Spinal cord (tissue), 10 donors: Measurements from ENCODE around the gene ART3. TPM values are rescaled to one million over a fixed set of nuclear protein-coding genes. Genes with fewer than 3 reads are reported as not detected.

Experiments
- DNase-seq, 6 donors: peaks; one replicate each; pipeline versions ENCODE4 v3.0.0 to v3.0.0-alpha.2; 2013 to 2015; ENCODE audit warnings: low spot score in 6 of 6, low read depth in 4 of 6
- H3K27ac ChIP-seq: one replicate; pipeline ENCODE4 v1.5.1; 2013; ENCODE audit warnings: low read depth, low read length, control low read depth
- H3K27me3 ChIP-seq: one replicate; pipeline ENCODE4 v1.6.1; 2013; ENCODE audit warnings: low read length; ENCODE audit not compliant: control insufficient read depth, insufficient read depth
- H3K36me3 ChIP-seq: one replicate; pipeline ENCODE4 v1.6.1; 2013; ENCODE audit warnings: low read length; ENCODE audit not compliant: control insufficient read depth, insufficient read depth
- H3K4me1 ChIP-seq: one replicate; pipeline ENCODE4 v1.6.1; 2013; ENCODE audit warnings: low read length; ENCODE audit not compliant: control insufficient read depth, insufficient read depth
- H3K4me3 ChIP-seq: one replicate; pipeline ENCODE4 v1.5.1; 2013; ENCODE audit warnings: low read depth, low read length, control low read depth
- H3K9me3 ChIP-seq: one replicate; pipeline ENCODE4 v1.6.1; 2013; ENCODE audit warnings: low read length; ENCODE audit not compliant: control insufficient read depth, insufficient read depth
- WGBS: methylation state at CpG from one replicate; pipeline ENCODE4 v1.1.5; 2013; ENCODE audit warnings: missing lambda C conversion rate; ENCODE audit not compliant: insufficient coverage; 5-methylcytosine and 5-hydroxymethylcytosine counted together
- polyA plus RNA-seq, 2 donors: library from polyadenylated mRNA; unstranded; fragments of 120-200 nt; gene quantifications; one replicate each; pipeline ENCODE4 v1.2.1, GENCODE V29; 2013; ENCODE audit not compliant: insufficient read length in 2 of 2
- total RNA-seq, 2 donors: library from RNA; depleted of rRNA in 1 of 2; stranded (reverse); fragments of 120-200 nt in 1 of 2; fragments of >200 nt in 1 of 2; gene quantifications; one replicate each; pipeline versions ENCODE4 v1.2.3 to v1.2.4, GENCODE V29; 2013 to 2014
- donor health status: healthy.

The ART3 gene
- total and polyA plus RNA-seq, 4 donors, result 4.0 to 7.6 (median 4.2) TPM

GRCh38 chr4:76120199-76120598, 45.7 kb downstream of the ART3 start:
- H3K27ac ChIP-seq, result no peak overlapping the region

GRCh38 chr4:76125816-76126215, 51.3 kb downstream of the ART3 start:
- Histone ChIP-seq H3K4me3 (no peak overlapping the region), H3K4me1 (no peaks in the 10 kb centered on the region), H3K27me3 (no peaks in the 10 kb centered on the region), H3K27ac (no peak overlapping the region), H3K9me3 (no peaks in the 10 kb centered on the region), H3K36me3 (peaks cover 21% of the 10 kb centered on the region)
- DNase-seq, result no peak

More at GRCh38 chr4:76120199-76120598, 45.7 kb downstream of the ART3 start:
- no CpG with 5 or more reads among the region's 4 CpGs for WGBS
- H3K4me1 ChIP-seq, result no peaks in the 10 kb centered on the region
- no peaks in the 10 kb centered on the region for H3K9me3 ChIP-seq
- H3K27me3 ChIP-seq, result no peaks in the 10 kb centered on the region
- H3K4me3 ChIP-seq, result no peak overlapping the region
- no peak for DNase-seq
- H3K36me3 ChIP-seq, result peaks cover 23% of the 10 kb centered on the region

- Histone ChIP-seq H3K27me3 (no peaks in the 10 kb centered on the region), H3K4me1 (no peaks in the 10 kb centered on the region), H3K4me3 (no peak overlapping the region), H3K27ac (no peak overlapping the region), H3K36me3 (peaks cover 21% of the 10 kb centered on the region), H3K9me3 (no peaks in the 10 kb centered on the region)
- WGBS, result 80% methylated on average over 1 of the region's 3 CpGs
- DNase-seq, result no peak
Measured at GRCh38 chr4:76127754-76128153, 53.2 kb downstream of the ART3 start.

GRCh38 chr4:76141241-76141640, 66.7 kb downstream of the ART3 start:
- Histone ChIP-seq H3K27ac (no peak overlapping the region), H3K4me1 (no peaks in the 10 kb centered on the region), H3K36me3 (peaks cover 10% of the 10 kb centered on the region), H3K9me3 (no peaks in the 10 kb centered on the region), H3K27me3 (no peaks in the 10 kb centered on the region), H3K4me3 (no peak overlapping the region)
- WGBS, result 100% methylated on average over 2 of the region's 3 CpGs
- no peak for DNase-seq

GRCh38 chr4:76144546-76144945, 70.0 kb downstream of the ART3 start:
- no peak for DNase-seq
- H3K4me3 ChIP-seq, result no peak overlapping the region

GRCh38 chr4:76147454-76148141, 73.1 kb downstream of the ART3 start:
- WGBS, result 0% methylated on average over 30 of the region's 31 CpGs
- peaks cover 5% of the 10 kb centered on the region for H3K4me1 ChIP-seq
- H3K27ac ChIP-seq, result peak overlapping the region; percentile 94

More at GRCh38 chr4:76144546-76144945, 70.0 kb downstream of the ART3 start:
- Histone ChIP-seq H3K27me3 (no peaks in the 10 kb centered on the region), H3K9me3 (no peaks in the 10 kb centered on the region), H3K4me1 (peaks cover 1% of the 10 kb centered on the region), H3K36me3 (peaks cover 10% of the 10 kb centered on the region), H3K27ac (no peak overlapping the region)

GRCh38 chr4:76148142-76148865, 73.8 kb downstream of the ART3 start, which contains the start of gene NUP54:
Gene NUP54, minus strand, starts transcription at chr4:76148397. Its CDS starts 23 bp downstream, at chr4:76148374.
- H3K27ac ChIP-seq, result peak within 1 kb of the TSS; percentile 94
- peaks cover 5% of the 10 kb centered on the region for H3K4me1 ChIP-seq
- no peaks in the 10 kb centered on the region for H3K9me3 ChIP-seq
- peak; percentile 87 to 99 (median 94) for DNase-seq
- H3K4me3 ChIP-seq, result peak within 1 kb of the TSS; percentile 90
- no peaks in the 10 kb centered on the region for H3K27me3 ChIP-seq
- 0% methylated on average over 37 of the region's 47 CpGs for WGBS
- H3K36me3 ChIP-seq, result peaks cover 3% of the 10 kb centered on the region

More at GRCh38 chr4:76147454-76148141, 73.1 kb downstream of the ART3 start:
- no peaks in the 10 kb centered on the region for H3K27me3 ChIP-seq
- H3K9me3 ChIP-seq, result no peaks in the 10 kb centered on the region
- DNase-seq, result peak; percentile 7 to 70 (median 27)
- peak overlapping the region; percentile 90 for H3K4me3 ChIP-seq
- peaks cover 3% of the 10 kb centered on the region for H3K36me3 ChIP-seq

- peaks cover 2% of the 10 kb centered on the region for H3K36me3 ChIP-seq
- WGBS, result no CpG with 5 or more reads among the region's 2 CpGs
- DNase-seq, result no peak
- H3K27ac ChIP-seq, result no peak overlapping the region
- H3K4me3 ChIP-seq, result no peak overlapping the region
- peaks cover 5% of the 10 kb centered on the region for H3K4me1 ChIP-seq
- no peaks in the 10 kb centered on the region for H3K27me3 ChIP-seq
- H3K9me3 ChIP-seq, result no peaks in the 10 kb centered on the region
Measured at GRCh38 chr4:76153356-76153755, 78.8 kb downstream of the ART3 start.

GRCh38 chr4:76155979-76156378, 81.5 kb downstream of the ART3 start:
- WGBS, result 100% methylated on average over 2 of the region's 3 CpGs

GRCh38 chr4:76156635-76157034, 82.1 kb downstream of the ART3 start:
- no peak overlapping the region for H3K27ac ChIP-seq
- 43% methylated on average over 1 of the region's 2 CpGs for WGBS
- DNase-seq, result no peak

More at GRCh38 chr4:76155979-76156378, 81.5 kb downstream of the ART3 start:
- H3K4me3 ChIP-seq, result no peak overlapping the region
- no peaks in the 10 kb centered on the region for H3K4me1 ChIP-seq
- H3K36me3 ChIP-seq, result peaks cover 2% of the 10 kb centered on the region
- H3K9me3 ChIP-seq, result no peaks in the 10 kb centered on the region
- H3K27ac ChIP-seq, result no peak overlapping the region
- no peak for DNase-seq
- no peaks in the 10 kb centered on the region for H3K27me3 ChIP-seq

More at GRCh38 chr4:76156635-76157034, 82.1 kb downstream of the ART3 start:
- Histone ChIP-seq H3K9me3 (no peaks in the 10 kb centered on the region), H3K36me3 (peaks cover 7% of the 10 kb centered on the region), H3K27me3 (no peaks in the 10 kb centered on the region), H3K4me3 (no peak overlapping the region), H3K4me1 (no peaks in the 10 kb centered on the region)
